Measurements from ENCODE around the gene PIM2. TPM values are rescaled to one million over a fixed set of nuclear protein-coding genes. Genes with fewer than 3 reads are reported as not detected.

Gene PIM2
- total and polyA plus RNA-seq, 2 of the 13 experiments (the other 11 are each of a cell fraction or from before 2014, with no cell fraction given): 14.4 to 15.8 TPM

DNA sequence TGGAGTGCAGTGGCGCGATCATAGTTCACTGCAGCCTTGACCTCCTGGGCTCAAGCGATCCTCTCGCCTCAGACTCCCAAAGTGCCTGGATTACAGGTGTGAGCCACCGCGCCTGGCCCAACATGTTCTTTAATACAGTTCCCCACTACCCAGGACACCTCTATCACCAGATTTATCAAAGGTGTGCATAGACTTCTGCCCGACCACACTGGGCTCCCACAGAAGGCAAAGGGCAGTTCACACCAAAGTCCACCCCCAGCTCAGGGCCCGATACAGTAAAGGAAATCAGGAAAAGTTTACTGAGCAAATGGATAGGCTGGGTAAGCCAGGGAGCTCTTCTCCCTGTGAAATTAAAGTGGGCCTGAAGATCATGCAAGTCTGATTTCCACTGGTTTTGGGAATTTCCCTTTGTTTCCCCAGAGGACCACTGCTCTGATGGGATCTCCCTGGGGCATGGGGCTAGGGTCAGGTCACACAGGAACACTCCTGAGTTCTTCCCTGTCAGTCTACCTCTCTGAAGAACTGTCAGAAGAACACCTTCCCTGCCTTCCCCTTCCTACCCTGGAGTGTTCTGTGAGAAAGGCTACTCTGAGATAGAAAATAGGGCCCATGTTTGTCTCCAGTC lies 17.7 kb upstream of the PIM2 start:
- Histone ChIP-seq H3K27ac (ENCODE audit: extremely low read length, insufficient read depth, low read length) (no peak overlapping the region), H3K4me2 (ENCODE audit: low read depth, low read length) (no peak overlapping the region), H3K79me2 (ENCODE audit: insufficient read depth, low read length) (peaks cover 18% of the 10 kb centered on the region), H3K36me3 (replicated peaks in 1 of 2; ENCODE audit: control insufficient read depth in 1 of 2, insufficient read depth in 2 of 2, low read length in 2 of 2) (peaks cover 8 to 28% of the 10 kb centered on the region in 2 experiments; a peak in 4 of 5 replicates), H3K9me3 (ENCODE audit: low read length) (no peaks in the 10 kb centered on the region), H3K9ac (ENCODE audit: insufficient read depth, low read depth, low read length) (no peak overlapping the region), H3K4me1 (ENCODE audit: insufficient read depth, low read length) (peaks cover 13% of the 10 kb centered on the region), H3K27me3 (ENCODE audit: control insufficient read depth in 1 of 2, insufficient read depth in 2 of 2, low read length in 2 of 2) (no peaks in the 10 kb centered on the region), H2AFZ (ENCODE audit: low read length) (no peak overlapping the region), H4K20me1 (ENCODE audit: insufficient read depth, low read length) (no peaks in the 10 kb centered on the region), H3K4me3 (replicated peaks in 1 of 3; ENCODE audit: insufficient read depth in 1 of 3, low read depth in 2 of 3, low read length in 3 of 3) (no peak overlapping the region)
- FAIRE-seq (no peak), ATAC-seq (no peak), DNase-seq (ENCODE audit: low spot score) (no peak)
- WGBS (ENCODE audit: low lambda C conversion rate): 97% methylated on average over 7 of the region's 8 CpGs
- POLR2A ChIA-PET: no interaction called here
- no TSS peak for BruUV-seq (replicated peaks)
- in situ Hi-C loops (cut with HindIII; ENCODE audit: extremely low pct_ligation_motif_present, low pct_unique_long_range_greater_than_20kb) (no loop called here), intact Hi-C loops (cut with micrococcal nuclease; ENCODE audit: unreplicated experiment) (no loop called here)
- CTCF ChIA-PET (ENCODE audit: low intra/inter-chr PET ratio, low total read pairs): no interaction called here
- TF ChIP-seq, protein P1, sequence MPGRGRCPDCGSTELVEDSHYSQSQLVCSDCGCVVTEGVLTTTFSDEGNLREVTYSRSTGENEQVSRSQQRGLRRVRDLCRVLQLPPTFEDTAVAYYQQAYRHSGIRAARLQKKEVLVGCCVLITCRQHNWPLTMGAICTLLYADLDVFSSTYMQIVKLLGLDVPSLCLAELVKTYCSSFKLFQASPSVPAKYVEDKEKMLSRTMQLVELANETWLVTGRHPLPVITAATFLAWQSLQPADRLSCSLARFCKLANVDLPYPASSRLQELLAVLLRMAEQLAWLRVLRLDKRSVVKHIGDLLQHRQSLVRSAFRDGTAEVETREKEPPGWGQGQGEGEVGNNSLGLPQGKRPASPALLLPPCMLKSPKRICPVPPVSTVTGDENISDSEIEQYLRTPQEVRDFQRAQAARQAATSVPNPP (CRISPR knock-in tag; IDR thresholded peaks at IDR 0.05): no peak
- TF ChIP-seq SP140L (CRISPR knock-in tag; IDR thresholded peaks at IDR 0.05; ENCODE audit: borderline replicate concordance): no peak
- TF ChIP-seq, protein P2, sequence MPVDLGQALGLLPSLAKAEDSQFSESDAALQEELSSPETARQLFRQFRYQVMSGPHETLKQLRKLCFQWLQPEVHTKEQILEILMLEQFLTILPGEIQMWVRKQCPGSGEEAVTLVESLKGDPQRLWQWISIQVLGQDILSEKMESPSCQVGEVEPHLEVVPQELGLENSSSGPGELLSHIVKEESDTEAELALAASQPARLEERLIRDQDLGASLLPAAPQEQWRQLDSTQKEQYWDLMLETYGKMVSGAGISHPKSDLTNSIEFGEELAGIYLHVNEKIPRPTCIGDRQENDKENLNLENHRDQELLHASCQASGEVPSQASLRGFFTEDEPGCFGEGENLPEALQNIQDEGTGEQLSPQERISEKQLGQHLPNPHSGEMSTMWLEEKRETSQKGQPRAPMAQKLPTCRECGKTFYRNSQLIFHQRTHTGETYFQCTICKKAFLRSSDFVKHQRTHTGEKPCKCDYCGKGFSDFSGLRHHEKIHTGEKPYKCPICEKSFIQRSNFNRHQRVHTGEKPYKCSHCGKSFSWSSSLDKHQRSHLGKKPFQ (CRISPR knock-in tag; IDR thresholded peaks at IDR 0.05; ENCODE audit: insufficient replicate concordance): no peak
- TF ChIP-seq, protein P3, sequence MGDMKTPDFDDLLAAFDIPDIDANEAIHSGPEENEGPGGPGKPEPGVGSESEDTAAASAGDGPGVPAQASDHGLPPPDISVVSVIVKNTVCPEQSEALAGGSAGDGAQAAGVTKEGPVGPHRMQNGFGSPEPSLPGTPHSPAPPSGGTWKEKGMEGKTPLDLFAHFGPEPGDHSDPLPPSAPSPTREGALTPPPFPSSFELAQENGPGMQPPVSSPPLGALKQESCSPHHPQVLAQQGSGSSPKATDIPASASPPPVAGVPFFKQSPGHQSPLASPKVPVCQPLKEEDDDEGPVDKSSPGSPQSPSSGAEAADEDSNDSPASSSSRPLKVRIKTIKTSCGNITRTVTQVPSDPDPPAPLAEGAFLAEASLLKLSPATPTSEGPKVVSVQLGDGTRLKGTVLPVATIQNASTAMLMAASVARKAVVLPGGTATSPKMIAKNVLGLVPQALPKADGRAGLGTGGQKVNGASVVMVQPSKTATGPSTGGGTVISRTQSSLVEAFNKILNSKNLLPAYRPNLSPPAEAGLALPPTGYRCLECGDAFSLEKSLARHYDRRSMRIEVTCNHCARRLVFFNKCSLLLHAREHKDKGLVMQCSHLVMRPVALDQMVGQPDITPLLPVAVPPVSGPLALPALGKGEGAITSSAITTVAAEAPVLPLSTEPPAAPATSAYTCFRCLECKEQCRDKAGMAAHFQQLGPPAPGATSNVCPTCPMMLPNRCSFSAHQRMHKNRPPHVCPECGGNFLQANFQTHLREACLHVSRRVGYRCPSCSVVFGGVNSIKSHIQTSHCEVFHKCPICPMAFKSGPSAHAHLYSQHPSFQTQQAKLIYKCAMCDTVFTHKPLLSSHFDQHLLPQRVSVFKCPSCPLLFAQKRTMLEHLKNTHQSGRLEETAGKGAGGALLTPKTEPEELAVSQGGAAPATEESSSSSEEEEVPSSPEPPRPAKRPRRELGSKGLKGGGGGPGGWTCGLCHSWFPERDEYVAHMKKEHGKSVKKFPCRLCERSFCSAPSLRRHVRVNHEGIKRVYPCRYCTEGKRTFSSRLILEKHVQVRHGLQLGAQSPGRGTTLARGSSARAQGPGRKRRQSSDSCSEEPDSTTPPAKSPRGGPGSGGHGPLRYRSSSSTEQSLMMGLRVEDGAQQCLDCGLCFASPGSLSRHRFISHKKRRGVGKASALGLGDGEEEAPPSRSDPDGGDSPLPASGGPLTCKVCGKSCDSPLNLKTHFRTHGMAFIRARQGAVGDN (CRISPR knock-in tag; IDR thresholded peaks at IDR 0.05): no peak

Data from HepG2 (cell line).